Endothelial cell of umbilical vein (primary cell): ENCODE data around the gene SERPINB11. TPM values are rescaled to one million over a fixed set of nuclear protein-coding genes. Genes with fewer than 3 reads are reported as not detected.

Source experiments
- BruUV-seq: library from RNA; stranded (reverse); fragments of 400-500 nt; replicated peaks from 2 replicates; lab custom pipeline; 2021; lab: Mats Ljungman, UMichigan
- CTCF ChIA-PET: fragments of 300-600, 350-600 bp; sonication (Branson Sonifier 250); formaldehyde crosslinking; loops from one replicate; lab custom pipeline; 2021; ENCODE audit warnings: antibody characterized with exemption, inconsistent platforms; lab: Charles Lee
- POLR2A ChIA-PET: fragments of 300-600, 350-600 bp; sonication (Branson Sonifier 250); formaldehyde crosslinking; loops from one replicate; lab custom pipeline; 2021; ENCODE audit warnings: antibody characterized with exemption, inconsistent platforms; lab: Charles Lee
- DNase-seq: peaks from one replicate; pipeline ENCODE4 v3.0.0-alpha.2; 2011; ENCODE audit warnings: low read depth, low spot score
- FAIRE-seq: peaks from 2 replicates; lab custom pipeline; 2011; peaks lifted over from hg19 to GRCh38; lab: Jason Lieb, UNC
- H2AFZ ChIP-seq: 2 replicates; pipeline ENCODE4 v1.6.0; 2012; ENCODE audit warnings: low read depth, low read length, control low read depth, inconsistent platforms
- H3K27ac ChIP-seq: 2 replicates; pipeline ENCODE4 v1.5.1; 2011; ENCODE audit warnings: low read depth, mild to moderate bottlenecking, control low read depth, low read length, moderate library complexity; ENCODE audit not compliant: insufficient read depth
- H3K27me3 ChIP-seq, 2 experiments: 2 replicates each; pipeline versions ENCODE4 v1.6.0 to v1.6.1; 2011; ENCODE audit warnings: low read length in 2 of 2, mixed read lengths in 1 of 2; ENCODE audit not compliant: control insufficient read depth in 2 of 2, insufficient read depth in 2 of 2
- H3K36me3 ChIP-seq, 2 experiments: 2 replicates in 1 of 2; 3 replicates in 1 of 2; pipeline ENCODE4 v1.5.1; 2011; ENCODE audit warnings: low read length in 2 of 2, mild to moderate bottlenecking in 1 of 2, moderate library complexity in 1 of 2; ENCODE audit not compliant: control insufficient read depth in 2 of 2, insufficient read depth in 2 of 2; ENCODE audit errors: extremely low read depth in 1 of 2
- H3K4me1 ChIP-seq: 3 replicates; pipeline ENCODE4 v1.5.1; 2011; ENCODE audit warnings: mild to moderate bottlenecking, low read length; ENCODE audit not compliant: control insufficient read depth, insufficient read depth; ENCODE audit errors: extremely low read depth
- H3K4me2 ChIP-seq: 2 replicates; pipeline ENCODE4 v1.6.1; 2011; ENCODE audit warnings: low read length, control low read depth, mixed read lengths; ENCODE audit not compliant: insufficient read depth
- H3K4me3 ChIP-seq, 3 experiments: fragments of 200-600 bp in 1 of 3; sonication (generic), shearing (Covaris generic) in 1 of 3; replicated peaks in 1 of 3; 2 replicates each; pipeline ENCODE4 v1.5.1; 2011 to 2016; ENCODE audit warnings: control low read depth in 3 of 3, low read length in 3 of 3, mild to moderate bottlenecking in 2 of 3, inconsistent platforms in 1 of 3, low read depth in 1 of 3, moderate library complexity in 1 of 3; ENCODE audit not compliant: insufficient read depth in 1 of 3
- H3K79me2 ChIP-seq: 2 replicates; pipeline ENCODE4 v1.6.0; 2012; ENCODE audit warnings: low read length, inconsistent platforms; ENCODE audit not compliant: control insufficient read depth, insufficient read depth
- H3K9ac ChIP-seq: replicated peaks from 2 replicates; pipeline ENCODE3; 2011; ENCODE audit warnings: low read length, control low read depth; ENCODE audit not compliant: insufficient read depth; ENCODE audit errors: extremely low read depth
- H3K9me1 ChIP-seq: replicated peaks from 3 replicates; pipeline ENCODE4 v1.6.0; 2011; ENCODE audit warnings: mild to moderate bottlenecking, low read length; ENCODE audit not compliant: control insufficient read depth, insufficient read depth; ENCODE audit errors: extremely low read depth
- H3K9me3 ChIP-seq: replicated peaks from 2 replicates; pipeline ENCODE4 v1.5.1; 2012; ENCODE audit warnings: low read length, inconsistent platforms; ENCODE audit not compliant: control insufficient read depth, insufficient read depth
- H4K20me1 ChIP-seq: replicated peaks from 2 replicates; pipeline ENCODE3; 2011; ENCODE audit warnings: mild to moderate bottlenecking, low read length; ENCODE audit not compliant: control insufficient read depth, insufficient read depth; ENCODE audit errors: extremely low read depth
- EZH2 ChIP-seq: IDR thresholded peaks from 2 replicates; pipeline ENCODE4 v1.6.1; 2012; ENCODE audit warnings: borderline replicate concordance, low read depth, mild to moderate bottlenecking, moderate library complexity, low read length, inconsistent platforms; ENCODE audit not compliant: severe bottlenecking
- FOS ChIP-seq: IDR thresholded peaks from 2 replicates; pipeline ENCODE4 v1.6.1; 2011; ENCODE audit warnings: mild to moderate bottlenecking, low read length, moderate library complexity, borderline replicate concordance; ENCODE audit not compliant: insufficient read depth
- GATA2 ChIP-seq: IDR thresholded peaks from 2 replicates; pipeline ENCODE4 v1.7.0; 2011; ENCODE audit warnings: low read depth, mild to moderate bottlenecking, moderate library complexity, mixed read lengths, low read length; ENCODE audit not compliant: insufficient read length, insufficient read depth
- JUN ChIP-seq: IDR thresholded peaks from 2 replicates; pipeline ENCODE4 v1.6.1; 2011; ENCODE audit warnings: borderline replicate concordance, low read depth; ENCODE audit not compliant: insufficient read length, insufficient read depth
- MAX ChIP-seq: IDR thresholded peaks from 2 replicates; pipeline ENCODE4 v1.6.1; 2011; ENCODE audit not compliant: insufficient read depth, insufficient read length
- MYC ChIP-seq: IDR thresholded peaks from one replicate; pipeline ENCODE4 v1.6.1; 2011; ENCODE audit warnings: mild to moderate bottlenecking, low read depth, low read length
- POLR2A ChIP-seq: IDR thresholded peaks from 2 replicates; pipeline ENCODE4 v1.6.1; 2012; ENCODE audit warnings: low read depth, mild to moderate bottlenecking, control low read depth, low read length
- POLR2AphosphoS5 ChIP-seq: IDR thresholded peaks from 2 replicates; pipeline ENCODE4 v1.6.1; 2012; ENCODE audit warnings: low read depth, mild to moderate bottlenecking, control low read depth, low read length, moderate library complexity; ENCODE audit not compliant: insufficient read depth
- dilution Hi-C: fragments of 300-500 bp; cut with MboI; formaldehyde crosslinking; loops from one replicate; pipeline ENCODE4 v1.15.0; 2019; ENCODE audit warnings: low sequenced_read_pairs; ENCODE audit not compliant: extremely low pct_ligation_motif_present
- intact Hi-C: fragments of 100-400 bp; cut with micrococcal nuclease; formaldehyde crosslinking; loops from one replicate; pipeline ENCODE4 v1.10.0; 2022
- polyA plus RNA-seq, 4 experiments: library from polyadenylated mRNA; depleted of rRNA in 3 of 4; stranded (reverse) in 3 of 4; unstranded in 1 of 4; fragments of >200 nt; gene quantifications; 2 replicates each; pipeline versions ENCODE4 v1.2.1 to v1.2.3, GENCODE V29; 2011 to 2012; ENCODE audit warnings: missing spikeins in 1 of 4
- total RNA-seq: library from RNA; stranded (reverse); gene quantifications from 2 replicates; pipeline ENCODE4 v1.2.3, GENCODE V29; 2021
- TF ChIP-seq, protein P1 (sequence below), 2 donors: IDR thresholded peaks; 1 replicate in 1 of 2; 2 replicates in 1 of 2; pipeline ENCODE4 v1.5.1; 2011; ENCODE audit warnings: low read length in 2 of 2, mild to moderate bottlenecking in 2 of 2, moderate library complexity in 2 of 2, control low read depth in 1 of 2, inconsistent platforms in 1 of 2, low read depth in 1 of 2; ENCODE audit not compliant: insufficient read depth in 1 of 2; ENCODE audit errors: extremely low read depth in 1 of 2

SERPINB11 gene
- total and polyA plus RNA-seq, 2 donors (not counting 3 experiments of a cell fraction or from before 2014, with no cell fraction given), result not detected

- intact Hi-C loops, result no loop called here
- TF ChIP-seq GATA2 (no peak), FOS (no peak), MYC (no peak), MAX (no peak), POLR2AphosphoS5 (no peak), JUN (no peak), EZH2 (no peak), POLR2A (no peak)
- TF ChIP-seq, protein P1, sequence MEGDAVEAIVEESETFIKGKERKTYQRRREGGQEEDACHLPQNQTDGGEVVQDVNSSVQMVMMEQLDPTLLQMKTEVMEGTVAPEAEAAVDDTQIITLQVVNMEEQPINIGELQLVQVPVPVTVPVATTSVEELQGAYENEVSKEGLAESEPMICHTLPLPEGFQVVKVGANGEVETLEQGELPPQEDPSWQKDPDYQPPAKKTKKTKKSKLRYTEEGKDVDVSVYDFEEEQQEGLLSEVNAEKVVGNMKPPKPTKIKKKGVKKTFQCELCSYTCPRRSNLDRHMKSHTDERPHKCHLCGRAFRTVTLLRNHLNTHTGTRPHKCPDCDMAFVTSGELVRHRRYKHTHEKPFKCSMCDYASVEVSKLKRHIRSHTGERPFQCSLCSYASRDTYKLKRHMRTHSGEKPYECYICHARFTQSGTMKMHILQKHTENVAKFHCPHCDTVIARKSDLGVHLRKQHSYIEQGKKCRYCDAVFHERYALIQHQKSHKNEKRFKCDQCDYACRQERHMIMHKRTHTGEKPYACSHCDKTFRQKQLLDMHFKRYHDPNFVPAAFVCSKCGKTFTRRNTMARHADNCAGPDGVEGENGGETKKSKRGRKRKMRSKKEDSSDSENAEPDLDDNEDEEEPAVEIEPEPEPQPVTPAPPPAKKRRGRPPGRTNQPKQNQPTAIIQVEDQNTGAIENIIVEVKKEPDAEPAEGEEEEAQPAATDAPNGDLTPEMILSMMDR (IDR thresholded peaks at IDR 0.05; ENCODE audit: extremely low read depth in 1 of 2, insufficient read depth in 1 of 2, low read depth in 1 of 2, low read length in 2 of 2), result no peak
Measured at GRCh38 chr18:63689064-63689463, 13.7 kb upstream of the SERPINB11 start.

More at GRCh38 chr18:63689064-63689463, 13.7 kb upstream of the SERPINB11 start:
- no peaks in the 10 kb centered on the region for H3K36me3 ChIP-seq
- H2AFZ ChIP-seq, result no peak overlapping the region
- FAIRE-seq, result no peak
- no peak overlapping the region for H3K27ac ChIP-seq
- no peak overlapping the region for H3K4me2 ChIP-seq
- H3K4me3 ChIP-seq, result no peak overlapping the region
- no peaks in the 10 kb centered on the region for H3K79me2 ChIP-seq
- H3K27me3 ChIP-seq, result no peaks in the 10 kb centered on the region
- no TSS peak for BruUV-seq
- no peaks in the 10 kb centered on the region for H4K20me1 ChIP-seq
- no peak overlapping the region for H3K9ac ChIP-seq
- no peaks in the 10 kb centered on the region for H3K9me1 ChIP-seq
- ChIA-PET CTCF (no interaction called here), POLR2A (no interaction called here)
- no peak for DNase-seq
- no peaks in the 10 kb centered on the region for H3K4me1 ChIP-seq
- dilution Hi-C loops, result no loop called here
- H3K9me3 ChIP-seq, result no peaks in the 10 kb centered on the region
